PFSK-1 (cell line): ENCODE measurements around the gene UTP14C.

Source experiments
- FOXP2 ChIP-seq: optimal IDR thresholded peaks from 2 replicates; pipeline ENCODE3; 2011; ENCODE audit warnings: borderline replicate concordance, control low read depth, inconsistent platforms; ENCODE audit not compliant: insufficient read depth; ENCODE audit errors: extremely low read length, extremely low read depth
- POLR2AphosphoS5 ChIP-seq: IDR thresholded peaks from 2 replicates; pipeline ENCODE4 v1.6.1; 2012; ENCODE audit warnings: low read depth, mild to moderate bottlenecking, control low read depth, low read length, moderate library complexity
- SIN3A ChIP-seq: IDR thresholded peaks from 2 replicates; pipeline ENCODE4 v1.6.1; 2012; ENCODE audit warnings: mild to moderate bottlenecking, low read length, moderate library complexity, borderline replicate concordance; ENCODE audit not compliant: insufficient read depth
- TAF1 ChIP-seq: IDR thresholded peaks from 2 replicates; pipeline ENCODE4 v1.6.1; 2012; ENCODE audit warnings: low read length, control low read depth, borderline replicate concordance; ENCODE audit not compliant: insufficient read depth
- TF ChIP-seq, protein P1 (sequence below), 2 experiments: IDR thresholded peaks; 2 replicates each; pipeline versions ENCODE4 v1.6.1 to v1.8.0; 2011 to 2012; ENCODE audit warnings: low read depth in 2 of 2, low read length in 2 of 2, control low read depth in 1 of 2, inconsistent platforms in 1 of 2, mild to moderate bottlenecking in 1 of 2, moderate library complexity in 1 of 2; ENCODE audit not compliant: insufficient read depth in 1 of 2

The UTP14C gene

DNA sequence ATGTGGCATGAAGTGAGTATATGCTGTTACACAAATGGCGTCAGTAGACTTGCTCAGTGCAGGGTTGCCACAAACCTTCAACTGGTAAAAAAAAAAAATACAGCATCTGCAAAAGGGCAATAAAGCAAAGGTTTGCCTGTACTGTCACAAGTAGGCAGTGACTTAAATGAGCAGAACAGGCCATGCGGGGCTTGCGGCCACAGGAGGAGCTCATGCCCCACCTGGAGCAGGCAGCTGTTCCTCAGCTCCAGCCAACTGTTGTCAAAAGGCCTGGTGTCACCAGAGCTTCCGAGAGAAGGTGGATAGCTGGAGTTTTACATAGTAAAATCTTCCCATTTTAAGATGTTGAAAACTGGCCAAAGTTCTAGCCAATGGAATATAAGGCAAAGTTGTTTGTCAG is 20.9 kb upstream of the UTP14C start:
- TF ChIP-seq, protein P1, sequence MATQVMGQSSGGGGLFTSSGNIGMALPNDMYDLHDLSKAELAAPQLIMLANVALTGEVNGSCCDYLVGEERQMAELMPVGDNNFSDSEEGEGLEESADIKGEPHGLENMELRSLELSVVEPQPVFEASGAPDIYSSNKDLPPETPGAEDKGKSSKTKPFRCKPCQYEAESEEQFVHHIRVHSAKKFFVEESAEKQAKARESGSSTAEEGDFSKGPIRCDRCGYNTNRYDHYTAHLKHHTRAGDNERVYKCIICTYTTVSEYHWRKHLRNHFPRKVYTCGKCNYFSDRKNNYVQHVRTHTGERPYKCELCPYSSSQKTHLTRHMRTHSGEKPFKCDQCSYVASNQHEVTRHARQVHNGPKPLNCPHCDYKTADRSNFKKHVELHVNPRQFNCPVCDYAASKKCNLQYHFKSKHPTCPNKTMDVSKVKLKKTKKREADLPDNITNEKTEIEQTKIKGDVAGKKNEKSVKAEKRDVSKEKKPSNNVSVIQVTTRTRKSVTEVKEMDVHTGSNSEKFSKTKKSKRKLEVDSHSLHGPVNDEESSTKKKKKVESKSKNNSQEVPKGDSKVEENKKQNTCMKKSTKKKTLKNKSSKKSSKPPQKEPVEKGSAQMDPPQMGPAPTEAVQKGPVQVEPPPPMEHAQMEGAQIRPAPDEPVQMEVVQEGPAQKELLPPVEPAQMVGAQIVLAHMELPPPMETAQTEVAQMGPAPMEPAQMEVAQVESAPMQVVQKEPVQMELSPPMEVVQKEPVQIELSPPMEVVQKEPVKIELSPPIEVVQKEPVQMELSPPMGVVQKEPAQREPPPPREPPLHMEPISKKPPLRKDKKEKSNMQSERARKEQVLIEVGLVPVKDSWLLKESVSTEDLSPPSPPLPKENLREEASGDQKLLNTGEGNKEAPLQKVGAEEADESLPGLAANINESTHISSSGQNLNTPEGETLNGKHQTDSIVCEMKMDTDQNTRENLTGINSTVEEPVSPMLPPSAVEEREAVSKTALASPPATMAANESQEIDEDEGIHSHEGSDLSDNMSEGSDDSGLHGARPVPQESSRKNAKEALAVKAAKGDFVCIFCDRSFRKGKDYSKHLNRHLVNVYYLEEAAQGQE (IDR thresholded peaks at IDR 0.05; ENCODE audit: insufficient read depth in 1 of 2, low read depth in 2 of 2, low read length in 2 of 2), result no peak

DNA sequence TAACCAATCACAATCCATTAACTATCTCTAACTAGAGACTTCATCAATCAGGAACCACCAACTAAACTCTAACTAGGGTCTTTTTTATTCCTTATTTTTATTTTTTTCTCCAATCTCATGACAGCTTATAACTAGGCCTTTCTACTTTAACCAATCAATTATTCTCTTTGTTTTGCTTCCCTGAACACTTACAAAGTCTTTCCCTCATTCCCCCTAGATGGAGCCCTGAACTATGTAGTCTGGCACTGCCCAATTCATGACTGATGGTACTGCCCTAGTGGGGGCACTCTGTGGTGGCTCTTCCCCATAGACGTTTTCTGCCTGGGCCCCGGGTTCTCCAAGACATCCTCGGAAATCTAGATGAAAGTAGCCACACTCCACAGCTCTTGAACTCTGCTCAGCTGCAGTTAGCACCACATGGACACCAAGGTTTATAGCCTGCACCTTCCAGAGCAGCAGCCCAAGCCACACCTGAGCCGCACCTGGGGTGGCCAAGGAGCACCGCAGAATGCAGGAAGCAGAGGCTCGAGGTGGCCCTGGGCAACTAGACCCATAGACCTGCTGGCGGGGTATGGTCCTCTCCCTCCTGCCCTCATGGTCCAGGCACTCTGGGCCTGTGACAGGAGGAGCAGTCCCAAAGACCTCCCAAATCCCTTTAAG is 19.9 kb upstream of the UTP14C start:
- TF ChIP-seq, protein P1 (IDR thresholded peaks at IDR 0.05; ENCODE audit: insufficient read depth in 1 of 2, low read depth in 2 of 2, low read length in 2 of 2), result no peak
- TF ChIP-seq SIN3A (no peak), FOXP2 (no peak), TAF1 (no peak), POLR2AphosphoS5 (no peak)

DNA sequence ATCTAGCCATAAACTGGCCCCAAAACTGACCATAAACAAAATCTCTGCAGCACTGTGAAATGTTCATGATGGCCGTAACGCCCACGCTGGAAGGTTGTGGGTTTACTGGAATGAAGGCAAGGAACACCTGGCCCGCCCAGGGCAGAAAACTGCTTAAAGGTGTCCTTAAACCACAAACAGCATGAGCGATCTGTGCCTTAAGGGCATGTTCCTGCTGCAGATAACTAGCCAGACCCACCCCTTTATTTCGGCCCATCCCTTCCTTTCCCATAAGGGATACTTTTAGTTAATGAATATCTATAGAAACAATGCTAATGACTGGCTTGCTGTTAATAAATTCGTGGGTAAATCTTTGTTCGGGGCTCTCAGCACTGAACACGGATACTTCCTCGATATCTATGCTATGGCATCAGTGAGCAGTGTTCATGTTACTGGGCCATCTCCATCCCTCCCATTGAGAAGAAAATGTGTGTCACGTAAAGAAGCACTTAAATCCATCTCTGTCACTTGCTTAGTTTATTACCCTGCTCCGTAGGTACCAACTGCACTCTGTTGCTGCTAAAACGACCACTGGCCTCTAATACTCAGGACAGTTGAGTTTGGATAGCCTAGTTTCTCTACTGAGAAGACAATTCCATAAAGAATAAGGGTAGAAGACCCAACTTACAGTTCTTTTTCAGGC is 18.5 kb upstream of the UTP14C start:
- TF ChIP-seq POLR2AphosphoS5 (no peak), TAF1 (no peak), SIN3A (no peak), FOXP2 (no peak)
- TF ChIP-seq, protein P1 (IDR thresholded peaks at IDR 0.05; ENCODE audit: insufficient read depth in 1 of 2, low read depth in 2 of 2, low read length in 2 of 2), result no peak

DNA sequence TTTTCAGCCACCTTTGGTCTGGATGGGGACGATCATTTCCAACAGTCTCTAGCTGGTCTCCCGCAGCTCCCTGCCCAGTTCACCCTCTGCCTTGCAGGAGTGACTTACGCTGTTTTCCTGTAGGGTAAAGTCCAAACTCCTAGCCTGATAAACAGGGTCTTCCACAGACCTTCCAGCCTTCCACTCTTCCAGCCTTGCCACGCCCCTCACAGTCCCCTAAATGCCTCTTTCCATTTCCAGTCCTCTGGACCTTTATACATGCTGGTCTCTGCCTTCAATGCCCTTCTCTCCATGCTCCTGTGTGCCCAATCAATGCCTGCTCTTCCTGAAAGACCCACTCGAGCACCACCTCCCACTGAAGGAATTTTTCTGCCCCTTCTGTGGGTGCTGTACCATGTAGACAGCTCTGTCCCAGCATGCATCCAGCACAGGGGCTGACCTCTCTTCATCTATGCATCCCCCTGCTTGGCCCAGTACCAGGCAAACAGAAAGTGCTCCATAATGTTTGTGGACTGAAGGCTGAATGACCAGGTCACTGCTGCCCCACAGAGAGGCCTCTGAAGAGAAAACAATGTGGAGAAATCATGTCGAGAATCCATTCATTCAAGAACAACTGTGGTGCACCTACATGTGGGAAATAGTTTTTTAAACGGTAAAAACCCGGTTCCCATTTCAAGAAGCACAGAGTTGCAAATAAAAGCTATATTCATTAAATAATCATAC is 17.8 kb upstream of the UTP14C start:
- TF ChIP-seq FOXP2, result no peak
- TF ChIP-seq, protein P1 (IDR thresholded peaks at IDR 0.05; ENCODE audit: insufficient read depth in 1 of 2, low read depth in 2 of 2, low read length in 2 of 2), result no peak
- no peak for TF ChIP-seq POLR2AphosphoS5
- TF ChIP-seq TAF1, result no peak
- TF ChIP-seq SIN3A, result no peak
